HepG2 (cell line): Measurements from ENCODE around the gene PGA3. TPM values are rescaled to one million over a fixed set of nuclear protein-coding genes. Genes with fewer than 3 reads are reported as not detected.

Experiments
- ATAC-seq: fragments of 200-7000 bp; cut with Tn5 transposase; 3 replicates; pipeline ENCODE4 v1.9.1; 2020; ENCODE audit warnings: mild to moderate bottlenecking, moderate library complexity
- BruUV-seq: library from RNA; stranded (reverse); fragments of 400-500 nt; replicated peaks from 2 replicates; lab custom pipeline; 2021; lab: Mats Ljungman, UMichigan
- CTCF ChIA-PET: fragments of 300-600 bp; formaldehyde crosslinking; extraction: SDS; loops from one replicate; lab custom pipeline; 2021; ENCODE audit warnings: low total read pairs, inconsistent platforms, low intra/inter-chr PET ratio; lab: Yijun Ruan, JAX
- POLR2A ChIA-PET: fragments of 350-600 bp; sonication (Branson Sonifier 250); formaldehyde crosslinking; loops from one replicate; lab custom pipeline; 2020; ENCODE audit warnings: antibody characterized with exemption, inconsistent platforms; lab: Yijun Ruan, JAX
- DNase-seq: peaks from one replicate; pipeline ENCODE4 v3.0.0-alpha.2; 2015; ENCODE audit warnings: low spot score
- FAIRE-seq: peaks from 3 replicates; lab custom pipeline; 2011; peaks lifted over from hg19 to GRCh38; lab: Jason Lieb, UNC
- H2AFZ ChIP-seq: one replicate; pipeline ENCODE4 v1.6.1; 2011; ENCODE audit warnings: low read length, inconsistent platforms
- H3K27ac ChIP-seq: fragments of 300-600 bp; 3 replicates; pipeline ENCODE4 v1.8.0; 2011; ENCODE audit warnings: mixed run types, mild to moderate bottlenecking, mixed read lengths, low read length, inconsistent platforms; ENCODE audit not compliant: insufficient read depth; ENCODE audit errors: extremely low read length
- H3K27me3 ChIP-seq, 2 experiments: fragments of 200-600 bp in 1 of 2; 2 replicates in 1 of 2; 3 replicates in 1 of 2; pipeline versions ENCODE4 v1.6.0 to v1.8.0; 2011; ENCODE audit warnings: low read length in 2 of 2, mild to moderate bottlenecking in 2 of 2, moderate library complexity in 2 of 2, inconsistent platforms in 1 of 2; ENCODE audit not compliant: insufficient read depth in 2 of 2, control insufficient read depth in 1 of 2
- H3K36me3 ChIP-seq, 2 experiments: fragments of 200-600 bp in 1 of 2; replicated peaks in 1 of 2; 2 replicates in 1 of 2; 3 replicates in 1 of 2; pipeline versions ENCODE4 v1.5.1 to v1.8.0; 2011; ENCODE audit warnings: low read length in 2 of 2, inconsistent platforms in 1 of 2; ENCODE audit not compliant: insufficient read depth in 2 of 2, control insufficient read depth in 1 of 2
- H3K4me1 ChIP-seq: 2 replicates; pipeline ENCODE4 v1.5.1; 2012; ENCODE audit warnings: low read length, inconsistent platforms; ENCODE audit not compliant: insufficient read depth
- H3K4me2 ChIP-seq: 2 replicates; pipeline ENCODE4 v1.6.0; 2011; ENCODE audit warnings: low read depth, low read length, inconsistent platforms
- H3K4me3 ChIP-seq, 3 experiments: fragments of 200-600 bp in 1 of 3; sonication (generic), shearing (Covaris generic) in 1 of 3; replicated peaks in 1 of 3; 2 replicates each; pipeline ENCODE4 v1.5.1; 2011 to 2016; ENCODE audit warnings: low read length in 3 of 3, inconsistent platforms in 2 of 3, low read depth in 2 of 3, mild to moderate bottlenecking in 2 of 3, control low read depth in 1 of 3, mixed read lengths in 1 of 3; ENCODE audit not compliant: insufficient read depth in 1 of 3
- H3K79me2 ChIP-seq: one replicate; pipeline ENCODE4 v1.6.1; 2011; ENCODE audit warnings: low read length, inconsistent platforms; ENCODE audit not compliant: insufficient read depth
- H3K9ac ChIP-seq: 2 replicates; pipeline ENCODE4 v1.6.0; 2011; ENCODE audit warnings: mild to moderate bottlenecking, low read depth, low read length, inconsistent platforms; ENCODE audit not compliant: insufficient read depth
- H3K9me3 ChIP-seq: 2 replicates; pipeline ENCODE4 v1.5.1; 2012; ENCODE audit warnings: mild to moderate bottlenecking, low read length
- H4K20me1 ChIP-seq: 2 replicates; pipeline ENCODE4 v1.6.0; 2011; ENCODE audit warnings: inconsistent platforms, mild to moderate bottlenecking, low read length, moderate library complexity; ENCODE audit not compliant: insufficient read depth
- ATF7 ChIP-seq, 2 experiments: fragments of 450-650 bp in 1 of 2; sonication (generic) in 1 of 2; formaldehyde crosslinking in 1 of 2; IDR thresholded peaks; 2 replicates each; pipeline versions ENCODE4 v1.4.0 to v1.6.1; 2016 to 2020; ENCODE audit warnings: antibody characterized with exemption in 1 of 2, mild to moderate bottlenecking in 1 of 2, missing genetic modification reagents in 1 of 2
- DNMT1 ChIP-seq: sonication (generic); formaldehyde crosslinking; IDR thresholded peaks from 2 replicates; pipeline ENCODE4 v1.5.1; 2020; ENCODE audit warnings: mild to moderate bottlenecking, missing genetic modification reagents
- IRF2 ChIP-seq: IDR thresholded peaks from 2 replicates; pipeline ENCODE4 v1.6.1; 2018; ENCODE audit warnings: missing genetic modification reagents, missing compliant biosample characterization
- ISL2 ChIP-seq: sonication (generic); formaldehyde crosslinking; IDR thresholded peaks from 2 replicates; pipeline ENCODE4 v1.5.0; 2020; ENCODE audit warnings: missing genetic modification reagents
- PHB2 ChIP-seq: fragments of 450-650 bp; IDR thresholded peaks from 2 replicates; pipeline ENCODE4 v1.6.1; 2018; ENCODE audit not compliant: partially characterized antibody
- SALL1 ChIP-seq: sonication (generic); formaldehyde crosslinking; IDR thresholded peaks from 2 replicates; pipeline ENCODE4 v1.8.0; 2022; ENCODE audit warnings: mild to moderate bottlenecking, missing genetic modification reagents
- TOE1 ChIP-seq: sonication (generic); formaldehyde crosslinking; IDR thresholded peaks from 2 replicates; pipeline ENCODE4 v1.4.0; 2020; ENCODE audit warnings: mild to moderate bottlenecking, missing genetic modification reagents
- ZNF20 ChIP-seq: sonication (generic); formaldehyde crosslinking; IDR thresholded peaks from 2 replicates; pipeline ENCODE4 v1.4.0; 2020; ENCODE audit warnings: mild to moderate bottlenecking, moderate library complexity, missing genetic modification reagents
- ZNF546 ChIP-seq: sonication (generic); formaldehyde crosslinking; conservative IDR thresholded peaks from 2 replicates; pipeline ENCODE4 v1.8.1; 2023; ENCODE audit warnings: mild to moderate bottlenecking, missing genetic modification reagents
- ZNF780A ChIP-seq: sonication (generic); formaldehyde crosslinking; IDR thresholded peaks from 2 replicates; pipeline ENCODE4 v1.8.0; 2022; ENCODE audit warnings: mild to moderate bottlenecking, missing genetic modification reagents, moderate library complexity
- WGBS: methylation state at CpG from one replicate; pipeline ENCODE4 v1.1.6; 2017; ENCODE audit warnings: low lambda C conversion rate; 5-methylcytosine and 5-hydroxymethylcytosine counted together
- in situ Hi-C: cut with HindIII; loops from 2 replicates; pipeline ENCODE4 v1.10.0; 2017; ENCODE audit warnings: low pct_unique_long_range_greater_than_20kb; ENCODE audit not compliant: extremely low pct_ligation_motif_present
- intact Hi-C: fragments of 100-400 bp; cut with micrococcal nuclease; formaldehyde crosslinking; loops from one replicate; pipeline ENCODE4 v1.10.0; 2022; ENCODE audit not compliant: unreplicated experiment
- polyA plus RNA-seq, 8 experiments: library from polyadenylated mRNA; depleted of rRNA in 3 of 8; stranded (reverse) in 7 of 8; unstranded in 1 of 8; fragments of >200 nt; fragmentation: Illumina TruSeq in 4 of 8; extraction: Trizol in 4 of 8; gene quantifications; 2 replicates each; pipeline versions ENCODE4 v1.2.1 to v1.2.3, GENCODE V29; 2011 to 2016; ENCODE audit warnings: low read depth in 4 of 8, missing spikeins in 1 of 8, mixed read lengths in 1 of 8; ENCODE audit not compliant: insufficient read depth in 1 of 8
- total RNA-seq, 5 experiments: library from RNA; depleted of rRNA; stranded (reverse); fragments of >200 nt; fragmentation: Illumina TruSeq; extraction: Trizol; gene quantifications; 2 replicates each; pipeline ENCODE4 v1.2.3, GENCODE V29; 2016; ENCODE audit warnings: low read depth in 1 of 5
- TF ChIP-seq, protein P1 (sequence below): sonication (generic); formaldehyde crosslinking; IDR thresholded peaks from 2 replicates; pipeline ENCODE4 v1.9.0; 2021; ENCODE audit warnings: mild to moderate bottlenecking, missing genetic modification reagents
- TF ChIP-seq, protein P2 (sequence below): sonication (generic); formaldehyde crosslinking; IDR thresholded peaks from 2 replicates; pipeline ENCODE4 v1.8.1; 2023; ENCODE audit warnings: mild to moderate bottlenecking, missing genetic modification reagents, borderline replicate concordance

The PGA3 gene
- total and polyA plus RNA-seq, 2 of the 13 experiments (the other 11 are each of a cell fraction or from before 2014, with no cell fraction given): not detected

DNA sequence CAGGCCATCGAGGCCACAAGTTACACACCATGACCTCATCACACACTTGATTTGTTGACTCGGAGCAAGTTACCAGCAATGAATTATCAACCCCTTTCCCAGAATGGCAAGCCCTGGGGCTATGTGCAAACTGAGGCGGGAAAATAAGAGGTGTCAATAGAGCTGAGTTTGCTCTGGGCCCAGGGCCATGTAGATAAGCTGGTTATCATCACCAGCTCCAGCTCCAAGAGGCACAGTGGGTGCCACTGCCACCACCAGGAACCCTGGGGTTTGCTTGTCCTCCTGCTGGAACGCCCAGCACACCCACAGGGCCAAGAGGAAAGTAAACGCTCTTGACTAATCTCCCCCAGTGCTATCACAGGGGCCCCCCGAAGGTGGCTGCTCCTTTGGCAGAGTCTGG is 29.0 kb upstream of the PGA3 start:
- Histone ChIP-seq H3K36me3 (no peaks in the 10 kb centered on the region), H3K79me2 (no peaks in the 10 kb centered on the region), H3K27ac (no peak overlapping the region), H3K9ac (no peak overlapping the region), H4K20me1 (no peaks in the 10 kb centered on the region), H2AFZ (no peak overlapping the region), H3K4me2 (no peak overlapping the region), H3K9me3 (no peaks in the 10 kb centered on the region), H3K27me3 (peaks cover 1 to 37% of the 10 kb centered on the region in 2 experiments; a peak in 2 of 5 replicates), H3K4me3 (no peak overlapping the region), H3K4me1 (no peaks in the 10 kb centered on the region)
- ChIA-PET POLR2A (no interaction called here), CTCF (interaction anchor here (1.6 to 2.5 kb wide), 2 partner anchors 46 to 204 kb away, joined by 11 to 49 read pairs; partner anchors contain the start of gene CD6)
- no peak for FAIRE-seq
- no peak for DNase-seq
- in situ Hi-C loops (no loop called here), intact Hi-C loops (no loop called here)
- no peak for ATAC-seq
- WGBS: 6% methylated on average over 6 of the region's 6 CpGs
- TF ChIP-seq ISL2 (no peak), ZNF780A (CRISPR knock-in tag) (no peak), ATF7 (IDR thresholded peaks at IDR 0.05) (0 out of 2 replicates have a peak, but pooled peaks have one; percentile 7), ATF7 (CRISPR knock-in tag; IDR thresholded peaks at IDR 0.05) (no peak), ZNF546 (CRISPR knock-in tag) (no peak)
- BruUV-seq: no TSS peak

DNA sequence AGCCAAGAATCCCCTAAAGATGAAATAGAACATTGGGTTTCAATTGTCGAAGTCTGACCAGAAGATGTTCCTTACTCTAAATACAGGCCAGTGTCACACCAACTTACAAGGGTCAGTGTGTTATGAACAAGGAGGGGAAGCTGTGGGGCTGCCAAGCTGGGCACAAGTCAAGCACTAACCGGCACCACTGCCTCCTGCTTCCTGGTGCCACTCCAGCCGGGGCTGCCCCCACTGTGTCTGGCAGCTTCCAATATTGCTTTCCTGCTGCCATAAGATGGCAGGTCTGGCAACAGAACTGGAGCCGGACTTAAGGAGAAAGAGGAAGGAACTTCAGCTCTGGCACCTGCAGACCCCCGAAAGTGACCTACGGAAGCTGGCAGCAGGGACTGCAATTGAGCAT is 28.4 kb upstream of the PGA3 start:
- Histone ChIP-seq H3K79me2 (no peaks in the 10 kb centered on the region), H3K36me3 (no peaks in the 10 kb centered on the region), H2AFZ (no peak overlapping the region), H3K4me1 (no peaks in the 10 kb centered on the region), H3K27ac (no peak overlapping the region), H3K4me3 (no peak overlapping the region), H3K9me3 (no peaks in the 10 kb centered on the region), H3K9ac (no peak overlapping the region), H3K27me3 (peaks cover 1 to 32% of the 10 kb centered on the region in 2 experiments; a peak in 2 of 5 replicates), H3K4me2 (no peak overlapping the region), H4K20me1 (no peaks in the 10 kb centered on the region)
- BruUV-seq: no TSS peak
- in situ Hi-C loops (no loop called here), intact Hi-C loops (no loop called here)
- ChIA-PET POLR2A (no interaction called here), CTCF (interaction anchor here (1.2 kb wide), 1 partner anchor 45 kb away, joined by 3 read pairs; no protein-coding TSS in a partner anchor)
- WGBS: 44% methylated on average over 6 of the region's 6 CpGs
- ATAC-seq (no peak), FAIRE-seq (no peak), DNase-seq (no peak)
- TF ChIP-seq TOE1 (CRISPR knock-in tag): no peak
- TF ChIP-seq ZNF20 (CRISPR knock-in tag): no peak
- TF ChIP-seq, protein P1, sequence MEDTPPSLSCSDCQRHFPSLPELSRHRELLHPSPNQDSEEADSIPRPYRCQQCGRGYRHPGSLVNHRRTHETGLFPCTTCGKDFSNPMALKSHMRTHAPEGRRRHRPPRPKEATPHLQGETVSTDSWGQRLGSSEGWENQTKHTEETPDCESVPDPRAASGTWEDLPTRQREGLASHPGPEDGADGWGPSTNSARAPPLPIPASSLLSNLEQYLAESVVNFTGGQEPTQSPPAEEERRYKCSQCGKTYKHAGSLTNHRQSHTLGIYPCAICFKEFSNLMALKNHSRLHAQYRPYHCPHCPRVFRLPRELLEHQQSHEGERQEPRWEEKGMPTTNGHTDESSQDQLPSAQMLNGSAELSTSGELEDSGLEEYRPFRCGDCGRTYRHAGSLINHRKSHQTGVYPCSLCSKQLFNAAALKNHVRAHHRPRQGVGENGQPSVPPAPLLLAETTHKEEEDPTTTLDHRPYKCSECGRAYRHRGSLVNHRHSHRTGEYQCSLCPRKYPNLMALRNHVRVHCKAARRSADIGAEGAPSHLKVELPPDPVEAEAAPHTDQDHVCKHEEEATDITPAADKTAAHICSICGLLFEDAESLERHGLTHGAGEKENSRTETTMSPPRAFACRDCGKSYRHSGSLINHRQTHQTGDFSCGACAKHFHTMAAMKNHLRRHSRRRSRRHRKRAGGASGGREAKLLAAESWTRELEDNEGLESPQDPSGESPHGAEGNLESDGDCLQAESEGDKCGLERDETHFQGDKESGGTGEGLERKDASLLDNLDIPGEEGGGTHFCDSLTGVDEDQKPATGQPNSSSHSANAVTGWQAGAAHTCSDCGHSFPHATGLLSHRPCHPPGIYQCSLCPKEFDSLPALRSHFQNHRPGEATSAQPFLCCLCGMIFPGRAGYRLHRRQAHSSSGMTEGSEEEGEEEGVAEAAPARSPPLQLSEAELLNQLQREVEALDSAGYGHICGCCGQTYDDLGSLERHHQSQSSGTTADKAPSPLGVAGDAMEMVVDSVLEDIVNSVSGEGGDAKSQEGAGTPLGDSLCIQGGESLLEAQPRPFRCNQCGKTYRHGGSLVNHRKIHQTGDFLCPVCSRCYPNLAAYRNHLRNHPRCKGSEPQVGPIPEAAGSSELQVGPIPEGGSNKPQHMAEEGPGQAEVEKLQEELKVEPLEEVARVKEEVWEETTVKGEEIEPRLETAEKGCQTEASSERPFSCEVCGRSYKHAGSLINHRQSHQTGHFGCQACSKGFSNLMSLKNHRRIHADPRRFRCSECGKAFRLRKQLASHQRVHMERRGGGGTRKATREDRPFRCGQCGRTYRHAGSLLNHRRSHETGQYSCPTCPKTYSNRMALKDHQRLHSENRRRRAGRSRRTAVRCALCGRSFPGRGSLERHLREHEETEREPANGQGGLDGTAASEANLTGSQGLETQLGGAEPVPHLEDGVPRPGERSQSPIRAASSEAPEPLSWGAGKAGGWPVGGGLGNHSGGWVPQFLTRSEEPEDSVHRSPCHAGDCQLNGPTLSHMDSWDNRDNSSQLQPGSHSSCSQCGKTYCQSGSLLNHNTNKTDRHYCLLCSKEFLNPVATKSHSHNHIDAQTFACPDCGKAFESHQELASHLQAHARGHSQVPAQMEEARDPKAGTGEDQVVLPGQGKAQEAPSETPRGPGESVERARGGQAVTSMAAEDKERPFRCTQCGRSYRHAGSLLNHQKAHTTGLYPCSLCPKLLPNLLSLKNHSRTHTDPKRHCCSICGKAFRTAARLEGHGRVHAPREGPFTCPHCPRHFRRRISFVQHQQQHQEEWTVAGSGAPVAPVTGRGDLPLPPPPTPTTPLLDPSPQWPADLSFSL (CRISPR knock-in tag): no peak
- no peak for TF ChIP-seq PHB2
- no peak for TF ChIP-seq DNMT1
- TF ChIP-seq IRF2: no peak
- no peak for TF ChIP-seq SALL1 (CRISPR knock-in tag)
- TF ChIP-seq, protein P2, sequence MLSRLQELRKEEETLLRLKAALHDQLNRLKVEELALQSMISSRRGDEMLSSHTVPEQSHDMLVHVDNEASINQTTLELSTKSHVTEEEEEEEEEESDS (CRISPR knock-in tag): no peak
